Ecto neural progenitor cell (in vitro differentiated cells): ENCODE data around the gene SNAP23.

Experiments
- DNase-seq: peaks from one replicate; pipeline ENCODE4 v3.0.0-alpha.2; 2018; ENCODE audit warnings: low spot score

Gene SNAP23

DNA sequence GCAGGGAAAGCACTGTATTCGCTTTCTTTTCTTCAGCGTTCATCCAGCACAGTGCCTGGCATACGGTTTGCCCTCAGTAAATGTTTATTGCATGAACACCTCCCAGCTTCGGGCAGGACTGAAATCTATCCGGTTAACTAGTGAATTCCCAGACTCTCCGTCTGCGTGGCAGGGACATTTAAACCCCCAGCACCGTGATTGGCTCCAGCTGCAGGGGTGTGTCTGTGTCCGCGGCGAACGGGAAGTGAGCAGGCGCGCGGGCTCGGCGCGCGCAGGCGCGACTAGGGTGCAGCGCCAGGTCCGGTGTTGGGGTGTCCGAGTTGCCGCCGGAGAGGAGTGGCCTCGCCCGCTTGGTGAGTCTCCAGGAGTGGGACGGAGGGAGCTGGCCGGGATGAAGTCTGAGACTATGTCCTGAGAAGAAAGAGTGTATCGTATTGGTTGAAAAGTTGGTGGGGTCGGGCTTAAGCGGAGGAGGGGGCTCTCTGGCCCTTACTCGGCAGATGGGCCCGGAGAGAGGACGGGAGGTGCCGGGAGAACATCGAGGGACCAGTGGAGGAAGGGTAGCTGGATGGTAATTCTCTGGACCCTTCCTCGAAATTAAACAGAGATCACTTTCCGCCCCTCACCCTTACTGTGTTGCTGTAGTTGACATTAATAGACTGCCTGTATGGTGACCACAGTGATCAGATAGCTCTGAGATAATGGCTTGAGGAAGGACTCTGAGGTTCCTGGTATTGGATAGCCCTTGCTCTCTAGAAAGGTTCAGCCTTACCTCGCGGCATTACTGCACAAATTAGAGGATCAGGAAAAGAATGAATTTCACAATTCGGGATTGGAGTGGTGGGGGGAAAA is at the start of gene SNAP23:
SNAP23 (plus strand) TSS at position 274 of the 852 bp plus-strand sequence. CDS start 16,213 bp downstream, outside the sequence.
- peak; percentile 94 for DNase-seq

DNA sequence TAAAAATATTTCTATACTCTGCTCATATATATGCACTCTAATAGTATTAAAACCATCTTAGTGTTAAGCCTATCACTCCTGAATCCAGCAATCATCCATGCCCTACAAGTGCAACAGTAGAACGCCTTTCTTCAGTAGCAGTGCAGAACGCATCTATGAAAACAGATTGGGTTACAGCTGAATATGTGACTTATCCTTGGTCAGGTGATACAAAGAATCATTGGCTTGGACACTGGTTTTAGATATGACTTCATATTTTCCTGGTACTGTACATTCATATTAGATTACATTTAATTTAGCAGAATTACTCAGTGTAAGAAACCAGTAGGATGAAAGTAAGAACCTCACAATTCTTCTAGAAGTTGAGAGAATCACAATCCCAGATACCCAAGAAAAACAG is 47.8 kb upstream of the SNAP23 start:
- DNase-seq = no peak

DNA sequence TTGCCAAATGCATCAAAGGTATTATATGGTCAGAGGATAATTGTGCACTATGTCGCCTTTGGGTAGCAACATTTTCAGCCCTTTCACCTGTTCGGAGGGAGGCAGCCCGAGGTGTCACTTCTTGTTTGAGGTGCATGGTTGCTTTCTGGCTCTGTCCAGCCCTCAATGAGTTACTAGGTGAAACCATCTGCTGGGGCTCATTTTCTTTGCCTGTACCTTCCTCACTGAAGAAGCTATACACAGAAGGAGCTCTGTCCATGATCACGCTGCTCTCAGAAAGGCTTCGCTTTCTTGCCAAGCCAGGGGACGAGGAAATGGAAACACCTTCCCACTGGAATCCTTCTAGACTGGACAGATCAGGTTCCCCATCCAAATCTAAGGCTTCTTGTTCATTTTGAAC is 47.2 kb upstream of the SNAP23 start:
- DNase-seq = no peak

DNA sequence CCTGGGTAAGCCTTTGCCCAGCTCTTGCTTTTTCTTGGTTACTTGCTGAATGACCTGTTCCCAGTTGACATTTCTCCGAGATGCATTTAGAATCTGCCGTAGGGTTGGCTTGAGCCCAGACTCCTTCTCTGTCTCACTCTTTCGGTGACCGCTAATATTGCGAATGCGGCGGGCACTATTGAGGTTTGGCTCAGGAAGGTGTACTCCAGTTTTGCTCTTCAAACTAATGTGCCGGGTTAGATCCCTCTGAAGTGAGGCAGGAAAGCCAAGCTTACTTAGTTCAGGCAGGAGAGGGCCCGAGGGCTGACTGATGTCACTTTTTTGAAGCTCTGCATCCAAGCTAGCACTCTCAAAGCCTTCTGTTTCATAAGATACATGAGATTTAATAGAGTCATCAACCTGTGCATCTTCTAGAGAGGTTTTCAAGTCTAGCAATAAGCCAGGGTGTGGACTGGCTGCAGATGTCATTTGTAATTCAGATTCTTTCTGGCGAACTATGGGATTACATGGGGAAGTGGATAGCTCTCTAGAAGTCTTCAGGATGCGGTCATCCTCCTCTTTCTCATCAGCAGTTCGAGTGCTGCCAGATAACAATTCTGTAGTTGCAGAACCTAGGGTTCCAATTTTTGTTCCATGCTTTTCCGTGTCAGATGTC is 45.5 kb upstream of the SNAP23 start:
- DNase-seq = no peak

DNA sequence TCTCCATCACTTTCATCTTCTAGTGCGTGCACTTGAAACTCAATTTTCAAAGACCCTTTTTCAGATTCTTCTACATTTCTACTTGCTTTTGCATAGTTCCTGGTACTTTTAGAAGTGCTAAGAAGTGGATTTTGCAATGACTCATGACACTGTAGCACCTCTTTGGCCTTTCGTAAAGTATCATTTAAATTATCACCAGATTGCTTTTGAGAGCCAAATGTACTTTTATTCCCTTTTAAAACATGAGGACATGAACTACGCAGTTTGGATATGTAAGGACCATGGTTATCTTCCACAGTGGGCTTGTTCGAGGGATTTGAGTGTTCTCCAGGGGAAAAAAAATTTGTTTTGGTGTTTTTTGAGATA is 45.0 kb upstream of the SNAP23 start:
- no peak for DNase-seq

DNA sequence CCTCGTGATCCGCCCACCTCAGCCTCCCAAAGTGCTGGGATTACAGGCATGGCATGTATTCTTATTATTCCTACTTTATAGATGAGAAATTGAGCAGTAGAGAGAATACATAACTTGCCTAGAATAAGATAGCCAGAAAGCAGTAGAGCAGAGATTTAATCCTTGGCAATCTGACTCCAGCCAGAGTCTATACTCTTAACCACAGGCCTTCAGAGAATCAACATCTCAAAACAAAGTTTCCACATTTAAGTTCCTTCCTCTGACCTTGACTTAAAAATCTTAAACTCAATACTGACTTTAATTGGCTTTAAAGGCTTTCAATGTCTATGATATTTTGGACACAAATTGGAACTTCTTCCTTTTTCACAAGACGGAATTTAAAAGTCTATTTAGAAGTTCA is 41.6 kb upstream of the SNAP23 start:
- DNase-seq = no peak

DNA sequence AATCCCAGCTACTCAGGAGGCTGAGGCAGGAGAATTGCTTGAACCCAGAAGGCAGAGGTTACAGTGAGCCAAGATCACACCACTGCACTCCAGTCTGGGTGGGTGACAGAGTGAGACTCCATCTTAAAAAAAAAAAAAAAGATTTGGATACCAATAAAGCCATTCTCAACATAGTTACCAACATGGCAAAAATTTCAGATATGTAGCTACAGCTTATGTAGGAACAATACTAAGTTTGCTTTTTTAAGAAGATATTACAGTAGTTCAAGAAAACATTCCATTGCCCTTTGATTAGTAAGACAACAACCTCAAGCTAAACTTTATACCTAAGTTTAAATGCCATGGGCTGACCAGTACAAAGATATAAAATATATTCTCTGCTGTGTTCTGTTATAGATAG is 38.9 kb upstream of the SNAP23 start:
- DNase-seq = no peak

DNA sequence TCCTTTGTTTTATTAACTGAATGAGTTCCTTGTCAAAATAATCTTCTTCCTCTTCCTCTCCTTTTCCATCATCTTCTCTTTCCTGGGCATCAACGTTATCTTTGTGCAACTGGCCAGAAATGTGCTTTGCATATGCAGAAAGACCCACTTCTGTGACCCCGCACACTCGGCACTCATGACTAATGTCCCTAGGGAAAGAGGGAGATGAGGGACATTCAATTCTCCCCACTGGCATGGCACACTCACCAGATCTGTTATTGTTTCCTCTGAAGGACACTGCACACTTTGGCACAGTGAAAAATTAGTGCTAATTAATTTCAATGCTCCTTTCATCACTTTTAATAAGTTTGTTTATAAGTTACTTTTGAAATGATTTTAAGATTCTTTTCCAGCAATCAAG is 38.5 kb upstream of the SNAP23 start:
- no peak for DNase-seq

DNA sequence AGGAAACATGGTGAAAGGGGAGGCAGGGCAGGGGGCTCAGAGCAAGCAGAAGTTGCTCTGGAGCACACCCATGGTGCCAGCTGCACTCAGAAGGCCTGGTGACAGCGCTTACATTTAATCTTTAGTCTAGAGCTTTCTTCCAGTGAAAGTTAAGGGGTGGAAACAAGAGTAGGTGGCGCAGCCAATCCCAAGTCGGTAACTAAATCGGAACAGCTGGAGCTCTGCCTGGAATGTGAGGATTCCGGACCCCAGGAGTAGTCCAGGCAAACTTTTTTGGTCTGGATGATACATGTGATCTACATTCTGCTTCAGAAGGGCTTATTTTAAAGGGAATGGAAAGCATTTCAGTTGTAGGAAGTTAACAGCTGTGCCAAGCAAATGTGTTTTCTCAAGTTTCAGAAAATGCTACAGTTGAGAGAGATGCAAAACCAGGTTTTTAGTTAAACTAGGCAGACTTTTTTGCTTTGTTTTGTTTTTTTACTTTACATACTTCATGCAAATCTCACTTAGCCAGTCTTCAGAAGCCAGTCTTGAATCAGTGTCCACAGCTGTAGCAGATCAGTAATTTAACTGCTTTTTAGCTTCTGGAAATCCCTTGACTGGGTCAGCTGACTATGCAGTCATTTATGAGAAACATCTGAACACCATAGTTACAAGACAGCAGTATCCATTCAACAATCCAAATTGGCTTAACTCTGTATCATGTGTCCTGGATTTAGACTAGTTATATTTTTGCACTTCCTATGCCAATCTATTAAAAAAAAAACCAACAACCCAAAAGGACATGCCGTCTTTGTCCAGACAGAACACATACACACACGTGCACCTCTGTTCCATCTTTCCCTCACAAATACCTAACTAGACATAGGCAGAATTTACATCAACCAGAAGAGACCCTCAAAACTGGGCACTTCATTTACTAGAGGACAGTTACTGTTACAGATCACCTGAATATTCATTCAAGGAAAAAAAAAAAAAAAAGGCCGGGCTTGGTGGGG is 37.7 kb upstream of the SNAP23 start:
- peak; percentile 86 for DNase-seq

DNA sequence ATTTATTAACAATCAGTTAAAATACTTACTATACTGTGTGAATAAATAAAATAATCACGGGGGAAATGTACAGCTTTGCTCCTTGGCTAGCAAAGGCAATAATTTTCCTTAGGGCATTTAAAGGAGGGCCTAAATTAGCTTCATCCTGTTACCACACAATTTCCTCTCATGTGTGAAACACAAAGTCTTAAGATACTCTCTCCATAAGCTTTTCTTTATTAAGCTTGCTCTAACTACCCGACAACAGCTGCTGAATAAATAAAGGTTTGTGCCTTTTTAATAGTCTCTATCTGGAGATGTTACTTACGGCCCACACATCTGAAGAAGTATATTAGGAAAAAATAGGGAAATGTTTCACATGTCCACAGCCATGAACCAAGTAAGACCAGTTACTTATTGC is 34.2 kb upstream of the SNAP23 start:
- DNase-seq = no peak

DNA sequence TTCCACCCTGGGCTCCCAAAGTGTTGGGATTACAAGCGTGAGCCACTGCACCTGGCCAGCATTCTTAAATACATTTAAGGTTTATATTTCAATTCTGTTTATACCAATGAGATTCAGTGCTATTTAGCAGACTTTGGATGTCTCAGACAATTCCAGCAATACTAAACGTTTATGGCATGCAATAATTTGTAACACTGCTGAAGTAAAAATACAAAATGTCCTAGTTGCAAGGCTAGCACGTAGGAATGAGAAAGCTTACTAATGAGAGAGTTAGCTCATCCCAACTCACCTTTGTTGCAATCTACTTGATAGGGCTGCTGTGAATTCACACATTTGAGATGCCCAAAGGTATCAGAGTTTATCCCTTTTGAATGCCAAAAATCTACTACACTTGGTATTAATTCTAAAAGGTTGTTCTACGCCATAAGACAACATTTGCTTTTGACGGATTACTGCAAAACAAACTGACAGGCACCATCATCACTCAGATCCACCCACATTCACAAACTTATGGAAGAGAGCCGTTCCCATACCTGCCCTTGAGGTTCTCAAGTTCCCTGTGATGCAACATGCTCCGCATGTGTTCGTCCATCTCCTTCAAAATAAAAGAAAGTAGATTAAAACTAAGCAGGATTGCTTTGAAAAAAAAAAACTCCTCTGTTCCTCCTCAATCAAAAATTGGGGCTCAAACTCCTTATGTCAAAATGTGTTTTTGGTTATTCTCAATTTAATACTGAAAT is 29.7 kb upstream of the SNAP23 start:
- DNase-seq = no peak

DNA sequence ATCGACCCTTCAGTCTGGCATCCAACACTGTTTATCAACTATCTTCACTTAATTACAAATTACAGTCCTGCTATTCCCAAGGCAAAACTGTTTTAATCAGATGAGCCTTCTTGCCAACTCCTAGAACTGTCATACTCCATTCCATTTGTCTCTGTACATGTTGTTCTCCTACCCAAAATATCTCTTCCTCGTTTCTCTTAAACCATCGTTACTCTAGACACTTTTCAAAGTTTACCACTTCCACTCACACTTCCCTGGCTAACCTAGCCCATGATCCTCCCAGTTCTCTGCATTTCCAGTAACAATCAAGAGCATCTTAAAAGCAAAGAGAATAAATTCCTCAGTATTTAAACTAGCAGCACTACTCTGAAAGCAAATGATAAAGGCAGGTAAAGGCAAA is 24.4 kb upstream of the SNAP23 start:
- DNase-seq = no peak

DNA sequence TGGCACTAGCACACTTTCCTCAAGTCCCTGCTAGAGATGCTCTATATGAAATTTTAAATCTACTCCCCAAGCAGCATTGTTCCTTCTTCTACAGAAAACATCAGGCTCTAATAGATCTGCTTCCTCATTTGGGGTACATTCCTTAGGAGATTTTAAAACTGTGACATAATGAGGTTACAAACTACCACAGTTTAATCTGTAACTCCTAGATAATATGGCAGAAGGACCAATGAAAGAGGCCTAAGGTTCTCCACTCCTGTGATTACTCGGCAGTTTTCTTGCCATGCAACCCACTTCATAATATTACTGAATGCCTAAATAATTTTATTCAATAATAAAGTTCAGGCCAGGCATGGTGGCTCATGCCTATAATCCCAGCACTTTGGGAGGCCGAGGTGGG is 20.6 kb upstream of the SNAP23 start:
- DNase-seq = no peak

DNA sequence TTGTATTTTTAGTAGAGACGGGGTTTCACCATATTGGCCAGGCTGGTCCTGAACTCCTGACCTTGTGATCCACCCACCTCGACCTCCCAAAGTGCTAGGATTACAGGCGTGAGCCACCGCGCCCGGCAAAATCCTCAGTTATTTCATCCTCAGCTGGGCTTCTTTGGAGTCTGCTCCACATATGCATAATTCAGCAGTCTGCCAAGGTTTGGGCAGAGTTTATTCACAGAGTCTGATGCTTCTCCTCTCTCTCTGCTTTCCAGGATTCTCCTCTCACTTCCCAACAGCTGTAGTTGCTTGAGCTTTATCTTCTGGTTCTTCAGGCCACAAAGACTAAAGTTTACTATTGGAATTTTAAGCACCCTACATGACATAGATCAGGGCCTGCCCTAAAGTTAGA is 12.7 kb upstream of the SNAP23 start:
- no peak for DNase-seq

DNA sequence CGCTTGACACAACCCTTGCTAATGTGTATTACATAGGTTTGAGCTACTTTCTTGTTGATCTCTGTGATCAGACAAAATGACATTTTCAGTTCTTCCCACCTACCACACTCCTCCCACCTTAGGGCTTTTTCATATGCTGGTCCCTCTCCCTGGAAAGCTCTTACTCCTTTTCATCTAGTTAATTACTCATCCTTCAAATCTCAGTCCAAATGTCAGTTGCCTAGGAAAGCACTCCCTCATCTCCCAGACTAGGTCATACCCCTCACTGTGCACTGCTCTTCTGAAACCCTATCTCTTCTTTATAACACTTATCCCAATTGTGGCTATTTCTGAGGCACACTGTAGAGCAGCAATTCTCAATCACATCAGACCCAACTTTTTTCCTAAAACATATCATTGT is 11.8 kb upstream of the SNAP23 start:
- DNase-seq = no peak

DNA sequence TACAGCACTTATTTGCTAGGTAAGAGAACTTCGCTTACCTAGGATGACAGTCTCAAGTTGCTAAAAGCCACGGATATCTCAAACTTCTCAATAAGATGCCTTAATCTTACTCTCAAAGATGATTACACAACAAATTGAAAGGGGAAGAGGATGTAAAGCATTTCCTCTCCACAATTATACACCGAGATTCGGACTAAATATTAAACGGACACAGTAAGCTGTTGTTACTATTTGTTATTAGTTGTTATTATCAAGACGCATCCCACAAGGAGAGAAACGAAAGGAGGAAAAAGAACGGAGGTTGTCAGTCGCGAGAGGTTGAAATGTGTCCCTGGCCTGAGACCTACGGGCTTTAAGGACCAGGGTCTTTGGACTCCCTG is 5.2 kb upstream of the SNAP23 start:
- DNase-seq = no peak

DNA sequence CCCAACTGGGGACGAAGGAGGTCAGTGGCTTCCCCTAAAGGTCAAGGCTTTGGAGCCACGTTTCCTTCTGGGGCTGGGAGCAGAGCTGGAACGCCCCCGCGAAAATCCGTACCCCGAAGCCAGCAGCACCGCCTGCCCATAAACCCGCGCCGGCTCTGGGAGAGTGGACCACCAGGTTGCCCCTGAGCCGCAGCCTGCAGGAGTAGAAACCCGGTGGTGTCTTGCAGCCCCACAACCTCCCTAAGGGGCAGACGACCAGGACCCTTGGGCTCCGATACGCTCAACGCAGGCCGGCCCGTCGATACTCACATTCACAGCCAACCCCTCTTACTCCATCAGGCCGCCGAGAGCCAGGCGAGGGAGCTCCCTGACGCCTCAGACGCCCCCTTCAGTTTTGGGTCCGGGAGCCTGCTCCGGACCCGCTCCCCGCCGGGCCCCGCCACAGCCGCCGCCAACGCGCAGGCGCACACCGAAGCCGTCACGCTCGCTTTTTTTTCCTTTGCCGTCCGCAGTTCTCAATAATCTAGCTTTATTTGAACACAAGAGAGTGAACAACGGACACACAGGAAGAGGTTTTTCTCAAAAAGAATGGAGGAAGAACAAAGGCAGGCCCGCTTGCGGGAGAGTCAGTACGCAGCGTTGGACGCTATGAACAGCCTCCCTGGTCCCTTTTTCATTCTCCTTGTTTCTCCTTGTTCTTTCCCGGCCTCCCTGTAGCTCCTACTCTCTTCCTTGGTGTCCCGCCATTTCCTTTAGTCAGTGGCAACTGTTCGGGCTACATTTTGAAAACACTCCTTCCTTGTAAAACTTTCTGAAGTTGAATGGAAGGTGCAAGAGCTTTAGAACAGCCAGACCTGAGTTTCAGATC is 4.5 kb upstream of the SNAP23 start, which contains the start of gene ZNF106:
ZNF106 (minus strand) TSS at position 471 of the 868 bp plus-strand sequence. CDS start 18,852 bp downstream, outside the sequence.
- DNase-seq = peak; percentile 94

DNA sequence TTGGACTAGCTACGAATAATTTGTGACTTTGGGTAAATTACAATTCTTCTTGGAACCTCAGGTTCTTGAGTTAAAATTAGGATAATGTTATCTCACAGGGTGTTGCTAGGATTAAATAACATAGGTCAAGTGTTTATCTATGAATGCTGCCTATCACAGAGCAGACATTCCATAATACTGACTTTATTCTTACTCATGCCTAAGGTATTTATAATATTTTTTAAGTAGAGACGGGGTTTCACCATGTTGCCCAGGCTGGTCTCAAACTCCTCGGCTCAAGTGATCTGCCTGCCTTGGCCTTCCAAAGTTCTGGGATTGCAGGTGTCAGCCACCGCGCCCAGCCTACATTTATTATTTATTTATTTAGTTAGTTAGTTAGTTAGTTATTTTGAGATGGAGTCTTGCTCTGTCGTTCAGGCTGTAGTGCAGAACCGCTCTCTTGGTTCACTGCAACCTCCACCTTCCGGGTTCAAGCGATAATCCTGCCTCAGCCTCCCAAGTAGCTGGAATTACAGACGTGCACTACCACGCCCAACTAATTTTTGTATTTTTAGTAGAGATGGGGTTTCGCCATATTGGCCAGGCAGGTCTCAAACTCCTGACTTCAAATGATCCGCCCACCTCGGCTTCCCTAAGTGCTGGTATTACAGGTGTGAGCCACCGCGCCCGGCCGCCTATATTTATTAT is 3.8 kb upstream of the SNAP23 start:
- no peak for DNase-seq

DNA sequence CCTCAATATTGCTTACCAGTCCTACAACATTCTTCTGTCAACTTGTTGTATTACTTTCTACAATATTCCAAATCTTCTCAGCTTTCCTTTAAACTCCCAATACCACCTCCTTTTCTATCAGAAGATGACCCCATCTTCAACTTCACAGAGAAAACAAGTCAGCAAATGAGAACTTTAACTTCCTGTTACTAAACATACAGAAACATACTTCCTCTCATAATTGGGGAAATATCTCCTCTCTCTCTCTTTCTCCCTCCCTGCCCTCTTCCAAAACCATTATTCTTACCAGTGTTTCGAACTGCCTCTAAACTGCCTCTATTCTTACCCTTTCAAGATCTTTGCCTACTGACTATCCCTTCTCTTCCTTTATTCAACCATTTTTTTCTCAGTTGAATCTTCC is 1.8 kb upstream of the SNAP23 start:
- DNase-seq = no peak

DNA sequence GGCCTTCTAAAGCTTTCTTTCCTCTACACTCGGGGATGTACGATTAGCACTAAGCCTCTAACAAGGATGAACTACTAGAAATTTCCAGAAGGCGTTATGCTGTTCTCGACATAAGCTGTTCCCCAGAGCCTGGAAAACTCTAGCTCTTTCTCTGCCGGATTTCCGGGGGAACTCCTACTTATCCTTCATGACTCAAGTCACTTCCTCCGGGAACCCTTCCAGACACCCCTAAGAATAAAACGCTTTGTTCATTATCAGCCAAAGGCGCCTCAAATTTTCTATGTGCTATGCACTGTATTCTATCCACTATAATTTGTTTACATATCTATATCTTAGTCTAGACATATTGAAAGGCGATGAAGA is 455 bp upstream of the SNAP23 start:
- no peak for DNase-seq
